ENCODE results near the gene HBG2.
"Not testable (repeated sequence)": the region's sequence is repeated elsewhere in the genome, so short reads cannot be mapped to it uniquely, and the experiment has no call there.

Gene HBG2

GRCh38 chr11:5249807-5250396 is 4.7 kb downstream of the HBG2 start, which contains the start of gene HBG1:
Gene HBG1, minus strand, starts transcription at chr11:5249857. Its CDS starts 53 bp downstream, at chr11:5249804.
- not testable (repeated sequence) for DNase-seq (ENCODE audit: low read depth)

GRCh38 chr11:5248498-5248897 is 6.1 kb downstream of the HBG2 start:
- not testable (repeated sequence) for DNase-seq (ENCODE audit: low read depth)

- no peak for DNase-seq (ENCODE audit: low read depth)
Observed at GRCh38 chr11:5247472-5248192, 6.9 kb downstream of the HBG2 start.

- DNase-seq (ENCODE audit: low read depth): no peak
Observed at GRCh38 chr11:5246772-5247471, 7.7 kb downstream of the HBG2 start.

- DNase-seq (ENCODE audit: low read depth): no peak
Observed at GRCh38 chr11:5245155-5245554, 9.4 kb downstream of the HBG2 start.

- no peak for DNase-seq (ENCODE audit: low read depth)
Observed at GRCh38 chr11:5243816-5244180, 10.8 kb downstream of the HBG2 start.

- no peak for DNase-seq (ENCODE audit: low read depth)
Observed at GRCh38 chr11:5242933-5243815, 11.4 kb downstream of the HBG2 start.

- no peak for DNase-seq (ENCODE audit: low read depth)
Observed at GRCh38 chr11:5242208-5242607, 12.4 kb downstream of the HBG2 start.

GRCh38 chr11:5241458-5241857 is 13.1 kb downstream of the HBG2 start:
- DNase-seq (ENCODE audit: low read depth): no peak

- DNase-seq (ENCODE audit: low read depth): no peak
Observed at GRCh38 chr11:5240458-5240857, 14.1 kb downstream of the HBG2 start.

- DNase-seq (ENCODE audit: low read depth): no peak
Observed at GRCh38 chr11:5240056-5240455, 14.5 kb downstream of the HBG2 start.

GRCh38 chr11:5239046-5239445 is 15.5 kb downstream of the HBG2 start:
- DNase-seq (ENCODE audit: low read depth): no peak

GRCh38 chr11:5238486-5238885 is 16.1 kb downstream of the HBG2 start:
- DNase-seq (ENCODE audit: low read depth): no peak

GRCh38 chr11:5237420-5237819 is 17.2 kb downstream of the HBG2 start:
- DNase-seq (ENCODE audit: low read depth): no peak

GRCh38 chr11:5235364-5236095 is 19.1 kb downstream of the HBG2 start:
- no peak for DNase-seq (ENCODE audit: low read depth)

GRCh38 chr11:5234381-5234834 is 20.2 kb downstream of the HBG2 start, which contains the start of gene HBD:
Gene HBD, minus strand, starts transcription at chr11:5234483. Its CDS starts 50 bp downstream, at chr11:5234433.
- DNase-seq (ENCODE audit: low read depth): no peak

- no peak for DNase-seq (ENCODE audit: low read depth)
Observed at GRCh38 chr11:5233307-5233706, 21.3 kb downstream of the HBG2 start.

GRCh38 chr11:5232821-5233220 is 21.8 kb downstream of the HBG2 start:
- DNase-seq (ENCODE audit: low read depth): no peak

GRCh38 chr11:5232176-5232575 is 22.4 kb downstream of the HBG2 start:
- no peak for DNase-seq (ENCODE audit: low read depth)

GRCh38 chr11:5231111-5231510 is 23.5 kb downstream of the HBG2 start:
- DNase-seq (ENCODE audit: low read depth): no peak

- DNase-seq (ENCODE audit: low read depth): no peak
Observed at GRCh38 chr11:5230266-5230665, 24.3 kb downstream of the HBG2 start.
